AG04449 (cell line): Measurements from ENCODE around the gene TPBGL.

Experiments used
- CTCF ChIA-PET: fragments of 350-600 bp; formaldehyde crosslinking; extraction: SDS; loops from one replicate; lab custom pipeline; 2021; ENCODE audit warnings: antibody characterized with exemption; lab: Yijun Ruan, JAX
- POLR2A ChIA-PET: fragments of 400-600, 350-600 bp; formaldehyde crosslinking; extraction: SDS; loops from one replicate; lab custom pipeline; 2020; ENCODE audit warnings: antibody characterized with exemption, inconsistent platforms; lab: Yijun Ruan, JAX
- DNase-seq: peaks from one replicate; pipeline ENCODE4 v3.0.0-alpha.2; 2010; ENCODE audit warnings: low read depth, low spot score
- H3K4me3 ChIP-seq: 2 replicates; pipeline ENCODE4 v1.5.1; 2011; ENCODE audit warnings: low read depth, mild to moderate bottlenecking, control low read depth, low read length
- TF ChIP-seq, protein P1 (sequence below): IDR thresholded peaks from one replicate; pipeline ENCODE4 v1.5.1; 2011; ENCODE audit warnings: mild to moderate bottlenecking, moderate library complexity, low read length, control low read depth, inconsistent platforms; ENCODE audit not compliant: insufficient read depth; ENCODE audit errors: missing control alignments

TPBGL gene, protein sequence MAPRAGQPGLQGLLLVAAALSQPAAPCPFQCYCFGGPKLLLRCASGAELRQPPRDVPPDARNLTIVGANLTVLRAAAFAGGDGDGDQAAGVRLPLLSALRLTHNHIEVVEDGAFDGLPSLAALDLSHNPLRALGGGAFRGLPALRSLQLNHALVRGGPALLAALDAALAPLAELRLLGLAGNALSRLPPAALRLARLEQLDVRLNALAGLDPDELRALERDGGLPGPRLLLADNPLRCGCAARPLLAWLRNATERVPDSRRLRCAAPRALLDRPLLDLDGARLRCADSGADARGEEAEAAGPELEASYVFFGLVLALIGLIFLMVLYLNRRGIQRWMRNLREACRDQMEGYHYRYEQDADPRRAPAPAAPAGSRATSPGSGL

DNA sequence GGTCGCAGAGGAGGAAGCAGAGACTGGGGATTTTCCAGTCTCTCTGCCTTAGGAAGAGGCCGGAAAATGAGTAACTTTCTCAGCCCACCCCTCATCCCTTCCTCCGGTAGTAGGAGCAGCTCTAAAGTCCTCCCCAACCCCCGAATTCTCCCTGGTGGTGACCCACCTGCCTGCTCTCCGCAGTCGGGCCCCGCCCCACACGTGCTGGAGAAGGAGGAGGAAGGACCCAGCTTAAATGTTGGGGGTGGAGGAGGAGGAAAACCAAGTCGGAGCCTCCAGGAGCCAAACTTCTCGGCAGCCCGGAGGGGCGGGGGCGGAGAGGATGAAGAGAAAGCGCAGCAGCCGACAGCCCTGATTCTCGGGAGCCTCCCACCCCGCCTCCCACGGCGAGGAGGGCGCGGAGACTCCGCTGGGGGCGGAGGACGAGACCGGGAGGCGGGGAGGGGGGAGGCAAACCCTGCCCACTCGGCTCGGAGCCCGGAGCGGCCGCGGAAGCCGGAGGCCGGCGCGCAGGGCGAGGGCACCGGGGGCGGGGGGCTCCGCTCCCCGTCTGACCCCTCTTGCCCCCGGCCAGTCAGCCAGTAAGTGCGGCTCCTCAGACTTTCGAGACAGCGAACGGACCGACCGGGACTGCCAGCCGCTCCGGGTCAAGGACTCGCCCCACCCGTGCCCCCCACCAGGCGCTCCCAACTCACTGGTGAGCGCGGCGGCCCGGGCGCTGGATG is at the start of gene TPBGL:
TSS of gene TPBGL (plus strand) at position 464 of the 725 bp plus-strand sequence. CDS start 276 bp downstream, outside the sequence.
- no peak for DNase-seq
- CTCF ChIA-PET, result interaction anchor here (0.6 to 17.3 kb wide), 32 partner anchors 8 to 567 kb away, joined by 3 to 501 read pairs (median 6); partner anchors contain the start of gene SLCO2B1
- TF ChIP-seq, protein P1, sequence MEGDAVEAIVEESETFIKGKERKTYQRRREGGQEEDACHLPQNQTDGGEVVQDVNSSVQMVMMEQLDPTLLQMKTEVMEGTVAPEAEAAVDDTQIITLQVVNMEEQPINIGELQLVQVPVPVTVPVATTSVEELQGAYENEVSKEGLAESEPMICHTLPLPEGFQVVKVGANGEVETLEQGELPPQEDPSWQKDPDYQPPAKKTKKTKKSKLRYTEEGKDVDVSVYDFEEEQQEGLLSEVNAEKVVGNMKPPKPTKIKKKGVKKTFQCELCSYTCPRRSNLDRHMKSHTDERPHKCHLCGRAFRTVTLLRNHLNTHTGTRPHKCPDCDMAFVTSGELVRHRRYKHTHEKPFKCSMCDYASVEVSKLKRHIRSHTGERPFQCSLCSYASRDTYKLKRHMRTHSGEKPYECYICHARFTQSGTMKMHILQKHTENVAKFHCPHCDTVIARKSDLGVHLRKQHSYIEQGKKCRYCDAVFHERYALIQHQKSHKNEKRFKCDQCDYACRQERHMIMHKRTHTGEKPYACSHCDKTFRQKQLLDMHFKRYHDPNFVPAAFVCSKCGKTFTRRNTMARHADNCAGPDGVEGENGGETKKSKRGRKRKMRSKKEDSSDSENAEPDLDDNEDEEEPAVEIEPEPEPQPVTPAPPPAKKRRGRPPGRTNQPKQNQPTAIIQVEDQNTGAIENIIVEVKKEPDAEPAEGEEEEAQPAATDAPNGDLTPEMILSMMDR, result no peak
- peak within 1 kb of the TSS; percentile 50 for H3K4me3 ChIP-seq
- POLR2A ChIA-PET, result no interaction called here

DNA sequence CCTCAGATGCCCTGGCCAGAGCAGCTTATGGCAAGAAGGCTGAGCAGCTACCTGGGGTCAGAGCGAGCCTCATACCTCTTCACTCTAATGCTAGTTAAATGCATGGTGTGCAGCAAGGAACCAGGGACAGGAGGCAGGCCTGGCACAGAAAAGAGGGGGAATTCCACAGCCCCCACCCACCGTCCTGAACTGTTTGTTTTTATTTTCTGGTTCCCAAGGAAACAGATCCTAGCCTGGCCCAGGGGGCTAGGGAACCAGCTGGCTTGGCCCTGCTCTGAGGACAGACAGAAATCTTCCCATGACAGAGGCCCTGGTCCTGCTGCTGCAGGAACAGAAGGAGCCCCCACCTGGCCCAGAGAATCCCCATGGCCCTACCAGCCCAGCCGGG is 49.2 kb upstream of the TPBGL start:
- TF ChIP-seq, protein P1, result no peak
- no peak overlapping the region for H3K4me3 ChIP-seq
- no peak for DNase-seq
- ChIA-PET POLR2A (no interaction called here), CTCF (interaction anchor here (1.5 to 2.3 kb wide), 2 partner anchors 13 to 51 kb away, joined by 8 to 15 read pairs; no protein-coding TSS in a partner anchor)

DNA sequence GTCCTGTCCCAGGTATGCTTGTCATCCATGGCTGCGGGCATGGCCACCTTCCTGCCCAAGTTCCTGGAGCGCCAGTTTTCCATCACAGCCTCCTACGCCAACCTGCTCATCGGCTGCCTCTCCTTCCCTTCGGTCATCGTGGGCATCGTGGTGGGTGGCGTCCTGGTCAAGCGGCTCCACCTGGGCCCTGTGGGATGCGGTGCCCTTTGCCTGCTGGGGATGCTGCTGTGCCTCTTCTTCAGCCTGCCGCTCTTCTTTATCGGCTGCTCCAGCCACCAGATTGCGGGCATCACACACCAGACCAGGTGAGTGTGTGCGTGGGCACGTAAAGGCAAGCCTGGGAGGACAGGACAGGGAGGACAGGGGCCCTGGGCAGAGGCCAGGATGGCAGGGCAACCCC is 47.3 kb upstream of the TPBGL start:
- DNase-seq, result no peak
- no peak overlapping the region for H3K4me3 ChIP-seq
- ChIA-PET CTCF (interaction anchor here (0.8 to 2.3 kb wide), 3 partner anchors 11 to 262 kb away, joined by 3 to 15 read pairs (median 3); no protein-coding TSS in a partner anchor), POLR2A (no interaction called here)
- TF ChIP-seq, protein P1, result no peak

DNA sequence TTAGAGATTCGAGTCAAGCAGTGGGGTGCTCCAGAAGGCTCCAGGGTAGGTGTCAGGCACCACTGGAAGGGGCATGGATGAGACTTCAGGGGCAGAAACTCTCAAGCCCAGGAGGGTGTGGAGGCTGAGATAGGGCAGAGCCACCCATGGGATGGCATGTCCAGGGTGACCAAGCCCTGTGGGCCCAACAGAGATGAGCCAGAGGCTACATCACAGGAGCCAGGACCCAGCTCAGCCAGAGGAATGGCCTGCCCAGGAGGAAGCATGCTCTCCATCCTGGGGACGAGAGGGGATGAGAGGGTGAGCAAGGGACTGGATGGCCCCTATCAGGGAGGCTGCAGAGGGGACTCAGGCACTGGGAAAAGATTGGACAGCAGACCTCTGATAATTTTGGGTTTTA is 46.9 kb upstream of the TPBGL start:
- ChIA-PET CTCF (interaction anchor here (3.8 kb wide), 1 partner anchor 11 kb away, joined by 47 read pairs; no protein-coding TSS in a partner anchor), POLR2A (no interaction called here)
- no peak for DNase-seq
- no peak overlapping the region for H3K4me3 ChIP-seq
- TF ChIP-seq, protein P1, result no peak

DNA sequence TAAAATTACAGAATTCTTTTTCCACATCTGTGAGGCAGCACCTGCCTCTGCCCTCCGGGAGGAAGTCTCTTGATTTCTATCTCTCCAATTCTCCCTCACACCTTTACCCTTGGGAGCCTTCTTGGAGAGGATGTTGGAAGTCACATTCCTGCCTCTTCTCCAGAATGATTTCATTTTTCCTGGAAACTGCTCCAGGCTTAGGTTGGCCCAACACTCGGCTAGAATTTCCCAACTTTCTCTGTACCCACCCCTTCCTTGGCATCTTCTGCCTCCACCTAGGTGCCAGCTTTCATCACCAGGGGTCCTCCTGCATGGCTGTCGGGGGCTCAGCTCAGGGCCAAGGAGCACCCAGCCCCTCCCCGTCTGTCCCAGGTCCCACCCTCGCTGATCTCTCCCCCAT is 46.4 kb upstream of the TPBGL start:
- no peak overlapping the region for H3K4me3 ChIP-seq
- CTCF ChIA-PET, result interaction anchor here (1.1 to 3.8 kb wide), 3 partner anchors 11 to 53 kb away, joined by 5 to 47 read pairs (median 23); no protein-coding TSS in a partner anchor
- POLR2A ChIA-PET, result no interaction called here
- no peak for DNase-seq
- TF ChIP-seq, protein P1, result no peak
